NCI-H1694 (cell line): ENCODE results near the gene KLK7.
"Not testable (repeated sequence)": the region's sequence is repeated elsewhere in the genome, so short reads cannot be mapped to it uniquely, and the experiment has no call there.

Experiments used
- DNase-seq: peaks from one replicate; lab custom pipeline; 2025; lab: John Stamatoyannopoulos, UW

Gene KLK7

GRCh38 chr19:50975766-50976165, 8.0 kb downstream of the KLK7 start:
- DNase-seq = no peak

DNA sequence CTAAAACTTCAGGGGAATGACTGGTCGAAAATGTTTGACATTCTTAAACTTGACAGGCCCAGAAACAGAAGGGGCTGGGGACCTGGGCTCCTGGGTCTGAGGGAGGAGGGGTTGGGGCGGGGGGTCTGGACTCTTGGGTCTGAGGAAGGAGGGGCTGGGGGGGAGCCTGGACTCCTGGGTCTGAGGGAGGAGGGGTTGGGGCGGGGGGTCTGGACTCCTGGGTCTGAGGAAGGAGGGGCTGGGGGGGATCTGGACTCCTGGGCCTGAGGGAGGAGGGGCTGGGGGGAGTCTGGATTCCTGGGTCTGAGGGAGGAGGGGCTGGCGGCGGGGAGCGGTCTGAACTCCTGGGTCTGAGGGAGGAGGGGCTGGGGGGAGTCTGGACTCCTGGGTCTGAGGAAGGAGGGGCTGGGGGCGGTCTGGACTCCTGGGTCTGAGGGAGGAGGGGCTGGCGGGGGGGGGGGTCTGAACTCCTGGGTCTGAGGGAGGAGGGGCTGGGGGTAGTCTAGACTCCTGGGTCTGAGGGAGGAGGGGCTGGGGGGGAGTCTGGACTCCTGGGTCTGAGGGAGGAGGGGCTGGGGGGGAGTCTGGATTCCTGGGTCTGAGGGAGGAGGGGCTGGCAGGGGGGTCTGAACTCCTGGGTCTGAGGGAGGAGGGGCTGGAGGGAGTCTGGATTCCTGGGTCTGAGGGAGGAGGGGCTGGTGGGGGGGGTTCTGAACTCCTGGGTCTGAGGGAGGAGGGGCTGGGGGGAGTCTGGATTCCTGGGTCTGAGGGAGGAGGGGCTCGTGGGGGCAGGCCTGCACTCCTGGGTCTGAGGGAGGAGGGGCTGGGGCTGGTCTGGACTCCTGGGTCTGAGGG, 8.8 kb downstream of the KLK7 start:
- no peak for DNase-seq

- no peak for DNase-seq
These were observed 10.8 kb downstream of the KLK7 start for GRCh38 chr19:50972795-50973376.

DNA sequence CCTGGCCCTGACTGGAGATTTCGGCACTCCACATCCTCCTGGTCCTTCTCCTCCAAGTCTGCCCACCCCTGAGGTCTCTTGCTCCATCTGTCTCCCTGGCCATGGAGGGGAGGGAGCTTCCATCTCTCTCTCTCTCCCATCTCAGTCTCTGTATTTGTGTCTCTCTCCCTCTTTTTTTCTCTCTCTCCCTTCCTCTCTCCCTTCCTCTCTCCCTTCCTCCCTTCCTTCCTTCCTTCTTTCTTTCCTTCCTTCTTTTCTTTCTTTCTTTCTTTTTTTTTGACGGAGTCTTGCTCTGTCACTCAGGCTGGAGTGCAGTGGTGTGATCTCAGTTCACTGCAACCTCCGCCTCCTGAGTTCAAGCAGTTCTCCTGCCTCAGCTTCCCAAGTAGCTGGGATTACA, 13.9 kb downstream of the KLK7 start:
- not testable (repeated sequence) for DNase-seq

- no peak for DNase-seq
These were observed 14.3 kb downstream of the KLK7 start, which contains the start of gene KLK6 for GRCh38 chr19:50969413-50969760. Gene KLK6, minus strand, starts transcription at chr19:50969591. Its CDS starts 1,487 bp downstream, at chr19:50968104.

- DNase-seq = no peak
These were observed 14.9 kb downstream of the KLK7 start for GRCh38 chr19:50968716-50969412.

- no peak for DNase-seq
These were observed 15.6 kb downstream of the KLK7 start for GRCh38 chr19:50967929-50968715.

- DNase-seq = no peak
These were observed 19.5 kb downstream of the KLK7 start for GRCh38 chr19:50964266-50964665.

- no peak for DNase-seq
These were observed 20.3 kb downstream of the KLK7 start for GRCh38 chr19:50963381-50963780.

DNA sequence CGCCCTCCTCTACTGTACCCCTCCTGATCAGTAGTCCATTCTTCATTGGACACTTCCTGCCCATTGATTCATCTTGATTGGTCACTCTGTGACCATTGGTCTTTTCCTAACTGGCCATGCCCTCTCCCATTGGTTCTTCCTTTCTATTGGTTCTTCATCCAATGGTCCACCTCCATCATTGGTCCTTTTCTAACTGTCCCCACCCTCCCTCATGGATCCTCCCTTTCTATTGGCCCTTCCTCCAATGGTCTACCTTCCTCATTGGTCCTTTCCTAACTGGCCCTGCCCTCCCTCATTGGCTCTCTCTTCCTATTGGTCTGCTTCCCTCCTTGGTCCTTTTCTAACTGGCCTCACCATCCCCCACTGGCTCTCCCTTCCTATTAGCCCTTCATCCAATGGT, 21.5 kb downstream of the KLK7 start:
- no peak for DNase-seq

GRCh38 chr19:50959731-50960500, 23.8 kb downstream of the KLK7 start:
- no peak for DNase-seq

- DNase-seq = no peak
These were observed 26.1 kb downstream of the KLK7 start for GRCh38 chr19:50957587-50957986.

DNA sequence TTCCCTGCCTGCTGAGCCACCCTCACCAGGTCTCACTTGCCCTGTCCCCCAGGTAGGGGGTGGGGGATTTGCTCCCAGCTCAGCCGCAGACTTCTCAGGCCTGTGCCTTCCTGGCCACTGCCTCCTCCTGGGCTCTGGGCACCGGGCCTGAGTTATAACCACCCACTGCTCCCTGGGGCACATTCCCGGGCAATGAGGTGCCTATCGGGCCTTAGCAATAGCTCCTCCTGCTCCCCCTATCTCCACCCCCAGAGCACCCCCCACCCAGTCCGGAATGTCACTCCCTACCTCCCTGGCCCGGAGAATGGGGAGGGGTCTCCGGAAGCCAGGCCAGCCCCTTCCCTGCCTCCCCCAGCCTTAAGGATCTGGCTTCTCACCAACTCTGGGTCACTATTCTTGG, 30.8 kb downstream of the KLK7 start, which contains the start of gene KLK5:
KLK5 (minus strand) TSS at position 129 of the 400 bp plus-strand sequence. CDS start 381 bp downstream, outside the sequence.
- no peak for DNase-seq

GRCh38 chr19:50949861-50950260, 33.9 kb downstream of the KLK7 start:
- DNase-seq = no peak

- DNase-seq = no peak
These were observed 36.6 kb downstream of the KLK7 start for GRCh38 chr19:50947123-50947522.

GRCh38 chr19:50944795-50945194, 38.9 kb downstream of the KLK7 start:
- DNase-seq = no peak

GRCh38 chr19:50943074-50943828, 40.5 kb downstream of the KLK7 start:
- DNase-seq = no peak

DNA sequence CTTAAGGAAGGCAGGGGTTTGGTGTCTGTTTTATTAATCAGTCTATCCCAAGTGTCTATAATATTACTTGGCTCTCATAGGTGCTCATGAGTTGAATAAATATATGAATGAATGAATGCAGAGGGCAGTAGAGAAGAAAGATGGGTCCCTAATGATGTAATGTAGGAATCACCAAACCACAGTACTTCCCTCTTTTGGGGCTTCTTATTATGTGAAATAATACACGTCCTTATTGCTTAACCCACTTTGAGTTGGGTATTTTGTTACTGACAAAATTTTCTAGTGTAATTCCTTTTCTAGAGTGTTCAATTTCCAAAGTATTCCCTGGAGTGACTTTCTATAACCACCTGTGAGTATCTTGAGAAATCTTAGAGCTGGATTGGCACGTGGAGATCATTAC, 44.1 kb downstream of the KLK7 start:
- no peak for DNase-seq

GRCh38 chr19:50933640-50934039, 50.1 kb downstream of the KLK7 start:
- DNase-seq = no peak

GRCh38 chr19:50932690-50933083, 51.0 kb downstream of the KLK7 start:
- DNase-seq = no peak
